NAMALWA (cell line): ENCODE results near the gene MCRIP2.
A peak's percentile ranks its signal among the peaks of the same experiment; 100 is the strongest.

Experiments used
- DNase-seq: peaks from one replicate; pipeline ENCODE4 v3.0.0-alpha.2; 2015; ENCODE audit warnings: low spot score

The MCRIP2 gene

GRCh38 chr16:616733-617586 is 24.7 kb upstream of the MCRIP2 start:
- no peak for DNase-seq

GRCh38 chr16:617855-618254 is 23.8 kb upstream of the MCRIP2 start:
- no peak for DNase-seq

GRCh38 chr16:619476-620100 is 22.0 kb upstream of the MCRIP2 start:
- no peak for DNase-seq

GRCh38 chr16:620700-621525 is 20.7 kb upstream of the MCRIP2 start:
- DNase-seq = no peak

GRCh38 chr16:621526-622105 is 20.0 kb upstream of the MCRIP2 start:
- no peak for DNase-seq

GRCh38 chr16:622920-623280 is 18.7 kb upstream of the MCRIP2 start:
- DNase-seq = no peak

GRCh38 chr16:624526-625070 is 17.0 kb upstream of the MCRIP2 start:
- no peak for DNase-seq

GRCh38 chr16:625117-625976 is 16.3 kb upstream of the MCRIP2 start:
- no peak for DNase-seq

- peak; percentile 8 for DNase-seq
These were observed 15.5 kb upstream of the MCRIP2 start for GRCh38 chr16:625977-626765.

- no peak for DNase-seq
These were observed 14.7 kb upstream of the MCRIP2 start for GRCh38 chr16:626787-627453.

- no peak for DNase-seq
These were observed 14.0 kb upstream of the MCRIP2 start for GRCh38 chr16:627454-628239.

- no peak for DNase-seq
These were observed 13.1 kb upstream of the MCRIP2 start for GRCh38 chr16:628321-629061.

GRCh38 chr16:629185-629832 is 12.3 kb upstream of the MCRIP2 start:
- DNase-seq = no peak

- no peak for DNase-seq
These were observed 11.8 kb upstream of the MCRIP2 start for GRCh38 chr16:629833-630248.

- DNase-seq = no peak
These were observed 11.3 kb upstream of the MCRIP2 start for GRCh38 chr16:630249-630814.

- DNase-seq = no peak
These were observed 10.7 kb upstream of the MCRIP2 start, which contains the start of gene WFIKKN1 for GRCh38 chr16:630815-631405. TSS of gene WFIKKN1 (plus strand) at chr16:630985. CDS start at chr16:631254, 269 bp downstream.
